Keratinocyte (primary cell): ENCODE data around the gene MARCHF10. TPM values are rescaled to one million over a fixed set of nuclear protein-coding genes. Genes with fewer than 3 reads are reported as not detected.

Experiments
- DNase-seq: peaks from one replicate; pipeline ENCODE4 v3.0.0-alpha.2; 2011; ENCODE audit warnings: low read depth, missing footprints, low spot score
- FAIRE-seq: peaks from 2 replicates; lab custom pipeline; 2011; peaks lifted over from hg19 to GRCh38; lab: Jason Lieb, UNC
- H2AFZ ChIP-seq: 2 replicates; pipeline ENCODE4 v1.6.0; 2012; ENCODE audit warnings: low read length, control low read depth, inconsistent platforms; ENCODE audit not compliant: control insufficient read depth
- H3K27ac ChIP-seq: 2 replicates; pipeline ENCODE4 v1.5.1; 2011; ENCODE audit warnings: low read length; ENCODE audit not compliant: control insufficient read depth, insufficient read depth
- H3K27me3 ChIP-seq: 3 replicates; pipeline ENCODE4 v1.6.0; 2011; ENCODE audit warnings: low read length; ENCODE audit not compliant: control insufficient read depth, insufficient read depth; ENCODE audit errors: extremely low read depth
- H3K36me3 ChIP-seq, 2 experiments: 2 replicates in 1 of 2; 3 replicates in 1 of 2; pipeline ENCODE4 v1.5.1; 2011; ENCODE audit warnings: low read length in 2 of 2, mild to moderate bottlenecking in 1 of 2; ENCODE audit not compliant: control insufficient read depth in 2 of 2, insufficient read depth in 2 of 2; ENCODE audit errors: extremely low read depth in 1 of 2
- H3K4me1 ChIP-seq: 3 replicates; pipeline ENCODE4 v1.5.1; 2011; ENCODE audit warnings: low read length; ENCODE audit not compliant: control insufficient read depth, insufficient read depth; ENCODE audit errors: extremely low read depth
- H3K4me2 ChIP-seq: 3 replicates; pipeline ENCODE4 v1.6.0; 2011; ENCODE audit warnings: low read depth, low read length; ENCODE audit not compliant: control insufficient read depth, insufficient read depth; ENCODE audit errors: extremely low read depth
- H3K4me3 ChIP-seq, 3 experiments: fragments of 200-600 bp in 1 of 3; sonication (generic) in 1 of 3; 2 replicates in 2 of 3; 3 replicates in 1 of 3; pipeline ENCODE4 v1.5.1; 2011 to 2016; ENCODE audit warnings: low read length in 3 of 3, mild to moderate bottlenecking in 3 of 3, control low read depth in 2 of 3, inconsistent platforms in 1 of 3, low read depth in 1 of 3, mixed read lengths in 1 of 3, mixed run types in 1 of 3, moderate library complexity in 1 of 3; ENCODE audit not compliant: control insufficient read depth in 2 of 3, insufficient read depth in 2 of 3; ENCODE audit errors: extremely low read depth in 1 of 3
- H3K79me2 ChIP-seq: 2 replicates; pipeline ENCODE4 v1.6.0; 2012; ENCODE audit warnings: low read length; ENCODE audit not compliant: control insufficient read depth, insufficient read depth
- H3K9ac ChIP-seq: 3 replicates; pipeline ENCODE4 v1.6.0; 2011; ENCODE audit warnings: low read length; ENCODE audit not compliant: control insufficient read depth, insufficient read depth; ENCODE audit errors: extremely low read depth
- H3K9me1 ChIP-seq: 3 replicates; pipeline ENCODE4 v1.6.0; 2011; ENCODE audit warnings: low read length; ENCODE audit not compliant: control insufficient read depth, insufficient read depth; ENCODE audit errors: extremely low read depth
- H3K9me3 ChIP-seq: 2 replicates; pipeline ENCODE4 v1.5.1; 2012; ENCODE audit warnings: low read depth, low read length; ENCODE audit not compliant: control insufficient read depth
- H4K20me1 ChIP-seq: 3 replicates; pipeline ENCODE4 v1.6.0; 2011; ENCODE audit warnings: low read length; ENCODE audit not compliant: control insufficient read depth, insufficient read depth; ENCODE audit errors: extremely low read depth
- CTCF ChIP-seq, 3 experiments: IDR thresholded peaks in 1 of 3; conservative IDR thresholded peaks in 1 of 3; optimal IDR thresholded peaks in 1 of 3; 2 replicates in 2 of 3; 3 replicates in 1 of 3; pipeline versions ENCODE3 to v1.5.1; 2011; ENCODE audit warnings: low read length in 3 of 3, mild to moderate bottlenecking in 3 of 3, moderate library complexity in 2 of 3, control low read depth in 1 of 3, inconsistent platforms in 1 of 3; ENCODE audit not compliant: insufficient read depth in 2 of 3; ENCODE audit errors: extremely low read depth in 1 of 3
- EZH2 ChIP-seq: IDR thresholded peaks from one replicate; pipeline ENCODE4 v1.6.1; 2012; ENCODE audit warnings: inconsistent platforms, mild to moderate bottlenecking, low read length, moderate library complexity
- dilution Hi-C: fragments of 300-500 bp; cut with MboI; formaldehyde crosslinking; loops from one replicate; pipeline ENCODE4 v1.7.0; 2020; ENCODE audit warnings: low sequenced_read_pairs; ENCODE audit not compliant: extremely low pct_ligation_motif_present
- polyA plus RNA-seq, 5 experiments: library from polyadenylated mRNA; depleted of rRNA in 3 of 5; stranded (reverse) in 3 of 5; stranded (forward) in 1 of 5; unstranded in 1 of 5; fragments of >200 nt; gene quantifications; 1 replicate in 1 of 5; 2 replicates in 3 of 5; 3 replicates in 1 of 5; pipeline versions ENCODE4 v1.2.1 to v1.2.3, GENCODE V29; 2011 to 2012; ENCODE audit warnings: missing spikeins in 2 of 5, low read depth in 1 of 5, low replicate concordance in 1 of 5

Gene MARCHF10
- polyA plus RNA-seq, 1 donor (not counting 4 experiments of a cell fraction or from before 2014, with no cell fraction given): not detected

GRCh38 chr17:62712171-62712581 lies 95.9 kb downstream of the MARCHF10 start:
- DNase-seq (no peak), FAIRE-seq (no peak)
- no peak overlapping the region for H3K4me2 ChIP-seq
- H2AFZ ChIP-seq: no peak overlapping the region
- no peaks in the 10 kb centered on the region for H3K79me2 ChIP-seq
- TF ChIP-seq CTCF (optimal IDR thresholded peaks at IDR 0.05 in 1 of 3, IDR thresholded peaks at IDR 0.05 in 1 of 3, conservative IDR thresholded peaks at IDR 0.05 in 1 of 3; ENCODE audit: extremely low read depth in 1 of 3, insufficient read depth in 2 of 3, low read length in 3 of 3) (no peak), EZH2 (no peak)
- no peak overlapping the region for H3K4me3 ChIP-seq
- H3K9me3 ChIP-seq: no peaks in the 10 kb centered on the region
- H3K36me3 ChIP-seq: no peaks in the 10 kb centered on the region
- no peak overlapping the region for H3K9ac ChIP-seq
- dilution Hi-C loops: no loop called here
- peaks cover 16% of the 10 kb centered on the region for H3K4me1 ChIP-seq
- no peaks in the 10 kb centered on the region for H3K9me1 ChIP-seq
- no peak overlapping the region for H3K27ac ChIP-seq
- H4K20me1 ChIP-seq: no peaks in the 10 kb centered on the region
- H3K27me3 ChIP-seq: no peaks in the 10 kb centered on the region

- no peaks in the 10 kb centered on the region for H3K9me1 ChIP-seq
- H3K36me3 ChIP-seq: no peaks in the 10 kb centered on the region
- H3K4me1 ChIP-seq: peaks cover 19% of the 10 kb centered on the region
- no peak overlapping the region for H2AFZ ChIP-seq
- DNase-seq (no peak), FAIRE-seq (no peak)
- no peaks in the 10 kb centered on the region for H4K20me1 ChIP-seq
- no peak overlapping the region for H3K4me3 ChIP-seq
- no peaks in the 10 kb centered on the region for H3K79me2 ChIP-seq
- H3K9me3 ChIP-seq: no peaks in the 10 kb centered on the region
- no peaks in the 10 kb centered on the region for H3K27me3 ChIP-seq
- TF ChIP-seq CTCF (optimal IDR thresholded peaks at IDR 0.05 in 1 of 3, IDR thresholded peaks at IDR 0.05 in 1 of 3, conservative IDR thresholded peaks at IDR 0.05 in 1 of 3; ENCODE audit: extremely low read depth in 1 of 3, insufficient read depth in 2 of 3, low read length in 3 of 3): no peak
- TF ChIP-seq EZH2: no peak
- no peak overlapping the region for H3K4me2 ChIP-seq
- no peak overlapping the region for H3K27ac ChIP-seq
- no peak overlapping the region for H3K9ac ChIP-seq
- dilution Hi-C loops: no loop called here
Observed at GRCh38 chr17:62708587-62708986, 99.5 kb downstream of the MARCHF10 start.
